Ramos (cell line): ENCODE measurements around the gene HMCES.

ENCODE experiments used
- in situ Hi-C: fragments of 300-500 bp; cut with MboI; formaldehyde crosslinking; loops from one replicate; pipeline ENCODE4 v1.14.3; 2022; ENCODE audit warnings: low sequenced_read_pairs; ENCODE audit not compliant: unreplicated experiment

The HMCES gene

DNA sequence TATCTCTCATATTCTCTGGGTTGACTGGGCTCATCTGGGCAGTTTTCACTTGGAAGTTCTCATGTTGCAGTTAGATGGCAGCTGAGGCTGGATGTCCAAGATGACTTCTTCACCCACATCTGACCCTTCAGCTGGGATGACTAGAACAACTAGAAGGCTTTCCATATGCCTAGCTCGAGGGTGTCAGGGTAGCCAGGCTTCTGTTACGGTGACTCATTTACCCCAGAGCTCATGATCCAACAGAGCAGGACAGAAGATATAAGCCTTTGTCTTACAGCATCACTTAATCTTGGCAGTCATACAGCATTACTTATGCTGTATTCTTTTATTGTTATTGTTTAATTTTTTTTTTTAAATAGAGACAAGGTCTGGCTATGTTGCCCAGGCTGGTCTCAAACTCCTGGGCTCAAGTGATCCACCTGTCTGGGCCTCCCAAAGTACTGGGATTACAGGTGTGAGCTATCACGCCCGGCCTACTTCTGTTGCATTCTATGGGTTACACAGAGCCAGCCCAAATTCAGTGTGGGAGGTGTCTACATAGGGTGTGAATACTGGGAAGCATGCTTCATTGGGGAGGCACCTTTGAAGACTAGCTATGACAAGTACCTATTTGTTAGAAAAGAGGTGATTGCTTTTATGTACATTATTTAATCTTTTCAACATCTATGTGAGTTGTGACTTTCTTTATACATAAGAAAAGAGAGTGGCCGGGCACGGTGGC is 10.7 kb downstream of the HMCES start:
- in situ Hi-C loops: no loop called here

DNA sequence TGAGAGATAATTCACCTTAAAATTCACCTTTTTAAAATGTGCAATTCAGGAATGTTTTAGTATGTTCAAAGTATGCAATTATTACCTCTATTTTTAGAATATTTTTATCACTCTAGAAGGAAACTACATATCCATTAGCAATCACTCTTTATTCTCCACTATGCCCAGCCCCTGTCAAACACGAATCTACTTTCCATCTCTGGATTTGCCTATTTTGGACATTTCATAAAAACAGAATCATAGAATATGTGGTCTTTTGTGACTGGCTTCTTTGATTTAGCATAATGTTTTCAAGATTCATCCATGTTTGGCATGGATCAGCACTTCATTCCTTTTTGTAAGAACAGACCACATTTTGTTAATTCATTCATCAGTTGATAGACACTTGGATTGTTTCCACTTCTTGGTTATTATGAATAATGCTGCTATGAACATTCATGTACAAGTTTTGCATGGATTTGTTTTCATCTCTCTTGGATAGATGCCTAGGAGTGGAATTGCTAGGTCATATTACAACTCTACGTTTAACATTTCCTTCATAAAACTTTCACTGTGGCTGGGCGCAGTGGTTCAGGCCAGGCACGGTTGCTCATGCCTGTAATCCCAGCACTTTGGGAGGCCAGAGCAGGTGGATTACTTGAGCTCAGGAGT is 12.7 kb downstream of the HMCES start:
- in situ Hi-C loops: no loop called here

DNA sequence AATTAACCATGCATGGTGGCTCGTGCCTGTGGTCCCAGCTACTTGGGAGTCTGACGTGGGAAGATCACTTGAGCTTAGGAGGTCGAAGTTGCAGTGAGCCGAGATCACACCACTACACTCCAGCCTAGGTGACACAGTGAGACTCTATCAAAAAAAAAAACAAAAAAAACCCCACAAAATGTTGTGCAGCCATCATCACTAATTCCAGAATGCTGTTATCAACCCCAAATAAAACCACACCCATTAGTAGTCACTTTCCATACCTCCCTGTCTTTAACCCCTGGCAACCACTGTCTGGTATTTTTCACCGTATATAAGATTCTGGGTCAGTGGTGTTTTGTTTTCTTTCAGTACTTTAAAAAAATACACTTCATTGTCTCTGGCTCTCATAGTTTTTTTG is 16.6 kb downstream of the HMCES start:
- in situ Hi-C loops: no loop called here

DNA sequence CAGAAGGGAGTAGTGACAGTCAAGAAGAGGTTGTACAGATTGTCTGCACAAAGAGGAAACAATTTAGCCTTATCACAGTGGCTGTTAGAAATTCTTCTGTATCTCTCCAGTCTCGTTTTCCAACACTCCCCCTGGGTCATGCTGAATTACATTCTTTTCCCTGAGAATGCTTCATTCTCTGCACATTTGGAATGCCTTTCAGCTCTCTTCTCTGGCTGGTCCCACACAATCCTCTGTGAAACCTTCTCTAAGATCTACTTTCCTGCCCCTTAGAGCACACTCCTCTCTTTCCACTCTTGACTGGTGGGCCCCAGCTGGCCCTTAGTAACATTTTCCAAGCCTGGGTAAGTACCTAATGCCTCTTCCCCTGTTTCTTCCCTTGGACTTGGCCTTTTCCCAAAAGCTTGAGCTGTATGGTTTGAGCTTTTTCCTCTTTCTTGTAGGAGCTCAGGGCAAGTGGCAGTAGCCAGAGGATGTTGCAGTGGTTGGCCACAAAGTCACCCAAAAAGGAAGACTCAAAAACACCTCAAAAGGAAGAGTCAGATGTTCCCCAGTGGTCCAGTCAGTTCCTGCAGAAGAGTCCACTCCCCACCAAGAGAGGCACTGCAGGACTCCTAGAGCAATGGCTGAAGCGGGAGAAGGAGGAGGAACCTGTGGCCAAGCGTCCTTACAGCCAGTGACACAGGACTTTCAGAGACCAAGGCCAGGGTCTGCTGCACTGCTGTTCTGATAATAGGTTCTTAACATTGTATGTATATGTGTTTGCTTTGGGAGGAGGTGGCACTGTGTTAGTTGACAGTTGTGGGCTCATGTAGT is 25.7 kb downstream of the HMCES start:
- in situ Hi-C loops: no loop called here

DNA sequence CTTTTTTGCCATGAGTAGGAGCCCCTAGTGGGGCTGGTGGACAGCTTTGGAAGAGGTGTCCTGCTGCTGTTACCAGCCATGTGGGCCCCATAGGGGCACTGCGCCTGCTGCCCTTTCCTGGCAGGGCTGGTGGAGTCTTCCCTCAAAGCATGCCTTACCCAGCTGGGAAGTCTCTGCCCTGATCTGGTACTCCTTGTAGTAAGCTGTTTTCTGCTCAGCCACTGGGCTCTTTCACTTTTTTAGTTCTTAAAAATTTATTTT is 26.2 kb downstream of the HMCES start:
- in situ Hi-C loops: no loop called here

DNA sequence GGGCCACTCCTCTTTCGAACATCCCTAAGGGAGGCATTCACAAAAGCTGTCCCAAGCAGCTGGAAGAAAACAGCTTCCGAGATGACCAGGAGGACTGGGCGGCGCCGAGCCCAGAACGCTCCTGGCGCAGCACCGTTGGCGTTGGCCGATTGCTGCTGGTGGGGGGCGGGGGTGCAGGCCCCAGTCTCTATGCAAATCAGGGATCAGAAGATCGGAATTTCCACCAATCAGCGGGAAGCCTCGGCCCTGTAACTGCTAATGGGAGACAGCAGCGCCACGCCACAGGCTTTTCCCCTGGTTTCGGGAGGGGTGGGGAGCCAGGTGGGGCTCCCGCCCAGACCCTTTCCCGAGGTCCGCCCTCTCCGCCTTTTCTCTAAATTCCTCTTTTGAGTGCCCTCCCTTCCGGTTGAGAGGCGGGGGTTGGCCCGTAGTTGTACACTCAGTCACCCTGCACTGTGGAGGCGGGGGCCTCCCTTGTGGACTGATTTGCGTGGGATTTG is 27.0 kb downstream of the HMCES start:
- in situ Hi-C loops: no loop called here

DNA sequence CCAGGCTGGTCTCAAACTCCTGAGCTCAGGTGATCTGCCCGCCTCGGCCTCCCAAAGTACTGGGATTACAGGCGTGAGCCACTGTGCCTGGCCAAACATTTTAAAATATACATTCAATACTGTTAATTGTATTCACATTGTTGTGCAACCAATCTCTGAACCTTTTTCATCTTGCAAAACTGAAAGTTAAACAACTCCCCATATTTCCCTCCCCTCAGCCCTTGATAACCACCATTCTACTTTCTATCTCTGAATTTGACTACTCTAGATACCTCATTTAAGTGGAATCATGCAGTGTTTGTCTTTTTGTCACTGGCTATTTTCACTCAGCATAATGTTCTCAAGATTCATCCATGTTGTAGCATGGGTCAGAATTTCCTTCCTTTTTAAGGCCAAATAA is 30.0 kb downstream of the HMCES start:
- in situ Hi-C loops: no loop called here

DNA sequence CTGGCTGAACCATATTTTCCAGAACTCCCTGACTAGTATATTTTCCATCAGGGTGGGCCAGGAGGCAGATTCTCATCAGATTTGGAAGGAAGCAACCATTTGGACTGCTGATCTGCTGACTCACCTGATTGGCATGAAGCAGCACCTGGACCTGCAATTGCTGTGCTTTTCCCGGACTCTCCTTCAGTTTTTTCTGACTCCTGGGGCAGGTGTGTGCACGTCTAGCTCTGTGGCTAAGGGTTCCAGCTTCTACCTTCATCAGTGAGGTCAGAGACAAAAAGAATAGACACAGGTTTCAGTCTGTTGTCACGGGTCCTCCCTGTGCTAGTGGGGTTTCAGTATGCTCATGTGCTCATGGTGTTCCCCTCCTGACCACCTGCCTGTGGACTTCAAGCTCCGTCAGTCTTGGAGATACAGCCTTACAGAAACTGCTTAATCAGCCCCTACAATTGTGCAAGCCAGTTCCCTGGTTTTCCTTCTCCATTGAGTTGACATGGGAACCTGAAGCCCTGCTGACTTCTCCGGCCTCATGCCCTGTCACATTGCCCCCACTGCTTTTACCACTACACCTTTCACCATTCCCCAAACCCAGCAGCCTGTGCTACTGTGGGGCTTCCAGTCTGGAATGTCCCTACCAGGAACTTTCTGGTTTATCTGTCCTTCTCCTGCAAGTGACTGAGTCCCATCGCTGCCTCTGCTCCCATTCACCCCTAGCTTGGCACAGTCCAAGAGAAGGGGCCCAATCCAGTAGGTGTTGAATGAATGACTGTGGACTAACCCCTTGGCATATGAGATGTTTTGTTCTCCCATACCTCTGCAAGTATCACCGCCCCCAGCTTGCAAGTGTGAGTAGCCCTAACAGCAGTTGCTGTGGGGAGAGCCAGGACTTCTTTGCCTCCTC is 31.7 kb downstream of the HMCES start:
- in situ Hi-C loops: no loop called here

DNA sequence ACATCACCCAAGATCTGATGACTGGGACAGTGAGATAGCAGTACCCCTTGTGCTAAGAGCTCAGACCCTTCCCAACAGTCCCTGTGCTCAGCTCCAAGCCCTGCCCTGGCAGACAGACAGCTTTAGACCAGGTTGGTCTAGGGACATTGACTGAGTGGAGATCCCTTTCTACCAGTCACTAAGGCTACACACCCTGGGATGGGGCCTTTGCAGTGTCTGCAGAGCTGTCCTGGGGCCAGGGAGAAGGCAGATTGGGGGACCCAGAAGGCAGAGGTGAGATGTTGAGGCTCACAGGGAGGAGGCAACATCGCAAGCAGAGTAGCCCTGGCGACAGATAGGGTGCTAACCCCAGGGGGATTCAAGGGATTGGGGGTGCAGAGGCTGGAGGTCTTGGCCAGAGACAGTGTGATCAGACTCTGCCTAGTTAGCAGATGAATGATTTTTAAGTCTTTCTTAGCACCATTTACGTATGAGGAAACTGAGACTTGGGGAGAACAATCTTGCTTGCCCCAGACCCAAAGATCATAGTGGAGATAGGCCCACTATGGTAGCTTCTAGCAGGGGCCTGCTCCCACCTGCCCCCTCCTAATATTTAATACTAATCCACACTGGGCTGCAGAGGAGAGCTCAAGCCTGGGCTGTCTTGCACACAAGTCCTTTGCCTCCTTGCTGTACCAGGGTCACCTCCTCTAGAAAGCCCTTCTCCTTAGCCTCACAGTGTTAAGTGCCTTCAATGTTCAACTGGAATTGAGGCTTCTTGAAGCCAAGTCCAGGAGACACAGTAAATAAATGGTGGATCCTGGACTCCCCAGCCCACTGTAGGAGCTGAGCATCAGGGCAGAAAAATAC is 32.6 kb downstream of the HMCES start:
- in situ Hi-C loops: no loop called here

DNA sequence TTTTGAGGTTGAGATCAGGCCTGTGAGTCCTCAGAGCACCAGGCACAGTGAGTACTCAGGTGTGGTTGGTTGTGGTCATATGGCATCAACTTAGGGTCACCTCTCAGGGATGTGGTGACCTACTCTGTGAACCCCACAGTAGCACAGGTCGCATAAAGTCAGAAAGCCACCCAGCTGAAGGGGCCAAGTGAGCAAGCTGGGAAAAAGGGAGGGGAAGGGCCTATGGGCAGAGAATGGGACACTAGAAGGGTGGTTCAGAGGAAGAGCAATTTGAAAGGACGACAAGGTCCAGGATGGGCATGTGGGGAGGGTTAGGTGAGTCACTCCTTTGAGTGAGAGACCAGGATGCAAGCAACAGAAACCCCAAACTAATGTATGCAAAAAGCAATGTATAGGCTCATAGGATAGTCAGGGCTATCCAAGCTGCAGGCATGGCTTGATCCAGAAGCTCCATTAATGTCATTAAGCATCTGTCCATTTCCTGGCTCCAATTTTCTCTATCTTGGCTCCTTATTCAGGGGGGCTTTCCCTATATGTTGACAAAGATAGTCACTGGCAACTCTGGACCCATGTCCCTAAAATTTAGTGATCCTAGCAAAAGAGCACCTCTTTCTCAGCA is 33.5 kb downstream of the HMCES start:
- in situ Hi-C loops: no loop called here

DNA sequence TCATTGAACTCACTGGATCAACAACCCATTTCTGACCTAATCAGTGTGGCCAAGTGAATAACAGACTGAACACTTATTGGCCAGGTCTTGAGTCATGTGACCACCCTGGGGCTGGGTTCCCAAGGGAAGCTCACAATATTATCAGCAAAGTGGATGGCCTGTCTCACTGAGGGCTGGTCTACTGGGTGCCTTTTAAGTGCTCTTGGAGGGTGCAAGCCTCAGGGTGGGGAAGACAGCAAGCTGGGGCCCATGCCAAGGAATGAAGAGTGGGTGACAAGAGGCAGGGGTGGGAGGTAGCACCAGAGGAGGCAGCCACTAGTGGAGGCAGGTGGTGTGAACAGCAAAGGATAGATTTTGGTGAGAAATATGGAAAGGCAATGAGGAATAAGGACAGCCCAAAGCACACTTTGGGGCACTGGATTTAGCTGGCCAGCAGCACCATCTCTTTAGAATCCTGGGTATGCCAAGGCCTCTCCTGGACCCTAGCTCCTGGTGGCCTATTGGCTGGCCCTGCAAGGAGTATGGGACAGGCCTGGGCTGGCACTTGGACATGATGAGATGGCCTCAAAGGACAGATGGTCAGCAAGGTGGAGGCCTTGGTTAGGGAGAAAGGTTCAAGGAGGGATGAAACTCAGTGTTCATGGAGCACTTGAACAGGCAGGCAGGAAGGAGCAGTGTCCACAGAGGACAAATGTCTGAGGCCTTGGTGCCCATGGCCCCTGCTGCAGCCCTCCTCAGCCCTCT is 34.2 kb downstream of the HMCES start:
- in situ Hi-C loops: no loop called here

DNA sequence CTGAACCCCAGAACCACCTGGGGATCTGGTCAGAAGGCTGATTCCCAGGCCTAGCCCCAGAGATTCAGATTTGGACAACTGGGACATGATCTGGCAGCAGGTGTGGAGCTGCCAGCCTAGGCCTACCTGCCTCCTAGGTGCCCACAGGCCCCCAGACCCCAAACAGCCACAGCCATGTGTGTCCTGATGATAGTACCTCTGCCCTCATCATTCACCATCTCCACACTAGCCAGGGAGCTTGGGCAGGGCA is 34.7 kb downstream of the HMCES start:
- in situ Hi-C loops: no loop called here

DNA sequence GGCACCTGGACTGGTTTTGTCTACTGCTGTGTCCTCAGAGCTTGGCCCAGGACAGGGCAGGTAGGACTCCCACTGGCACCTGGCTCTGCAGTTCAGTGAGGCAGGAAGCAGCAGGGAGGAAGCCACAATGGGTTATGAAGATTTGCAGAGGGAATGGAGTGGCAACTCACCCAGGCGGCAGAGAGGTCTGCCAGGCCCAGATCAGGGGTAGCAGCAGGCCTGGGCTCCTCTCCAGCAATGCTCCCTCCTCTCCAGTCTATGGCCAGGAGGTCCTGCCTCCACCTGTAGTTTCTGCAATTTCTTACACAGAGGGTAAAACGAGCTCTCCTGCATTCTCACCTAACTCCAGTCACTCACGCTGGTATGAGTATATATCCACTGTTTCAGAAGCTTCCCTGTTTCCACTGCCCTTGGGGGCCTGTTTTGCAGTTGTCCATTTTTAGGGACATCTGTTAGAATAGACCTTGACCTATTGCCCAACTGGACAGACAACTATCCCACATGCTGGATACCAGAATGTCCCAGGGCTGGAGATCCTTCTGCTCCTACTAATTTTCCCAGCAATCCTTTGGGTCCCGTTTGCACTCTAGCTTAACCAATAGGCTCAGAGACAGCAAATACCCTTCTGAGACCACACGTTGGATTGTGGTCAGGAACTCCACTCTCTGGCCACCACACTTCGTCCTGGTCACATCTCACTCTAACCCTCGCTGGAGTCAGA is 35.2 kb downstream of the HMCES start:
- in situ Hi-C loops: no loop called here

DNA sequence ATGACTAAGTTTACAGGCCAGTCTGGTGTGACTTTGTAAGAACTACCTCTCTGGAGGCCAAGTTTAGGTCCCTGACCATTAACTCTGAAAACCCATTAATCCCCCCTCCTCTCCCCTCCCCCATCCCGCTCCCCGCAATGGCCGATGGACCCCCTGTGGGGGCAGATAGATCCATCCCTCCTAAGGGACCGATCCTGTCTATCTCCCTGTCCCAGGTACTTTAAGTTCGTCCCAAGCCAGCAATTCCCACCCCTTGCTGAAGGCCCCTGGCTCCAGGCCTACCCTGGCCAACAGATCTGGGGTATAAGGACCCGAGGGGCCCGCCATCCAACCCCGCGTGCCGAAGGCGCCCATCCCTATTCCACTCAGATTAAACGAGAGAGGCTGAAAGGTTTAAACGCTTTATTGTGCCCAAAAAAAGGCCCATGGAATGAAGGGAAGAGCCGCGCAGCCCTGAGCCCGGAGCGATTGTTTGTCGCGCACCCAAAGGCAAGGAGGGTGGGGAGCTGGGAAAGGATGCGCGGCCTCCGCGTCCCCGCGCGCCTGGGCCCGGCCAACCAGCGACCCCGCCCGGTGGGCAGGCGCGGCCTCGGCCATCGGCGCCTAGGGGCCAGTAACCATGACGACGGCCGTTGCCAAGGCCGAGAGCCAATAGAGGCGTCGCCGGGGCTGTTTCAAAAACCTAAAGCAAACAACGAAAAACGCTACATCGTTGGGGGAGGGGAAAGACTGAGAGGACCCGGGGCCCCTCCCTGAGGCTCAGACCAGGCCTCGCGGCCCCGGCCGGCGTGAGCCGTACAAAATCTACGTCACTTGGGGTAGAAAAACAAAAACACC is 35.9 kb downstream of the HMCES start:
- in situ Hi-C loops: no loop called here

DNA sequence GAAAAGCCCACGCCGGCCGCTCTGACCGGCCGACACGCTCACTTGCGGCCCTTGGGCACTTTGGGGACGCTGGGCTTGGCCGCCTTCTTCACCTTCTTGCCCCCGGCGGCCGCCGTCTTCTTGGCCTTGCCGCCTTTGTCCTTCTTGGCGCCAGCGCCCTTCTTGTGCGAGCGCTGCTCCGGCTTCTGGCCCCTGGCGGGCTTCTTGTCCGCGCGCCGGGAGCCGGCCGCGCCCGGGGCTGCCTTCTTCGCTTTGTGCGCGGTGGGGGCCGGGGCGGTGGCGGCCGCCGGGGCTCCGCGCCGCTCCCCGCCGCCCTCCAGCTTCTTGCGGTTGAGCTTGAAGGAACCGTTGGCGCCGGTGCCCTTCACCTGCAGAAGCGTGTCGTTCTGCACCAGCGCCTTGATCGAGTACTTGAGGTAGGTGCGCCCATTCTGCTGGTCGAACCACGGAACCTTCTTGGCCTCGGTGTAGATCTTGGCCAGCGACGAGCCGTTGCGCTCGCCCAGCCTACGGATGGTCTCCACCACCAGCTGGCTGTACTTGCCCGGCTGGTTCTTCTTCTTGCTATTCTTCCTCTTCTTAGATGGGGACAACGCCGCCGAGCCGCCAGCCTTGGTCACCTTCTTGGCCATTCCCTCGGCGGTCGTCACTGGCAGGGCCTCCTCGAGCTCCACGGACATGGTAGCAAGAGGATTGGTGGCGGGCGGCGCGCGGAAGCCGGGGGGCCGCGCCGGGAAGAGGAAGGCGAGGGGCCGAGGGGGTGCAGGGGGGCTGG is 36.7 kb downstream of the HMCES start:
- in situ Hi-C loops: no loop called here

DNA sequence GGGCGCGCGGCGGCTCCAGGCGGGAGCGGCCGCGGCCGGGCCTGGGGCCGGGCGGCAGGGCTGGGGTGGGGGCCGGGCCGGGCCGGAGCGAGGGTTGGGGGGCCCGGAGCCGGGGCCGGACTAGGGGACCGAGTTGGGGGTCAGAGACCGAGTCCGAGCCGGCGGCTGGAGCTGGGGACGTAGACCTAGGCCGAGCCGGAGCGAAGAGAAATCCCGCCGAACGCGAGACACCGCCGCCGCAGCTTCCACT is 37.3 kb downstream of the HMCES start:
- in situ Hi-C loops: no loop called here
